ENCODE results near the gene C3orf52.

Gene C3orf52

DNA sequence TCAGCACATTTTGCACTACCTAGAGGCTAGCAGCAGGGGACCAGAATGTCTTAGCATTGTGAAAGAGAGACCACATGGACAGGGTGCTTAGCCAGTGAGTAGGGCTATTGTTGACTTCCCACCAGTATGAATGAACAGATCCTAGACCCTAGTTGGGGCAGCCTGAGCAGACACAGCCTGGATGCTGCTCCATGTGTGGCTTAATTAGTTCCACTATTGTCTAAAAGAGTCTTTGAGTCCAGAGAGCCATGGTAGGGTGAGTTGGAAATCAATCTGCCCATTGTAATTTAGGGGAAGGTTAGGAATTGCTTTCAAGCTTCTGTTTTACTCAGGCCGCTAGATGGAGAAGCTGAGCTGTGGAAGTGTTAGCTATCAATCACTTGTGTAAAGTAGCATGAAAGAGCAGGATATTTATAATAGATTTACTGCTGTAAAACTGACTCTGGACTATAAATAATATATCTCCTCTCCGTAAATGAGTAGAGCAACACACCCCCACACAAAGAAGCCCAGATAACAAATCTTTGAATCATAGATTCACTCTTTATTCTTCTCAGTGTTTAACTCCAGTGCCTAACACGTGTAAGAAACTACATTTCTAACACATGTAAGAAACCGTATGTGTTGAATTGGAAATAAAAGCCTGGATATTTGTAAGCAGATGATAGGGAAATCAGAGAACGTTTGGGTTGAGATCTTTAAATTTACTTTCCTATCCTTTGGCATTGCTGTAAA is 50.9 kb downstream of the C3orf52 start:
- no peak for DNase-seq (ENCODE audit: low read depth)

DNA sequence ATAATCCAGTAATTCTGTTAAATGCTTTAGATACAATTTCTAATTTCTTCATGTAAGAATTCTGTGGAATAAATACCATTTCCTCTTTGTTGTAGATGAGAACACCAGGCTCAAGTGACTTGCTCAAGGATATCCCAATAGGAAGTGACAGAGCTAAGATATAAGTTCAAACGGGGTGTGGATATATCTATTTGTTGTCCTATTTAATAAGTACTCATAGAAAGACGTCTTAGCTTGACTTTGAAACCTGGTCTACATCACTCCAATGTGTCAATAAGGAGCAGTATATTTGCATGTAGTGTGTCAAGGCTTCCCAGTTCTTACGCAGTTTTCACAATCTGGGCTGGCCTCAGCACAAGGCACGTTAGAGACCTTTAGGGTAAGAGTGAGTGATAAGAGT is 51.6 kb downstream of the C3orf52 start:
- DNase-seq (ENCODE audit: low read depth): no peak

DNA sequence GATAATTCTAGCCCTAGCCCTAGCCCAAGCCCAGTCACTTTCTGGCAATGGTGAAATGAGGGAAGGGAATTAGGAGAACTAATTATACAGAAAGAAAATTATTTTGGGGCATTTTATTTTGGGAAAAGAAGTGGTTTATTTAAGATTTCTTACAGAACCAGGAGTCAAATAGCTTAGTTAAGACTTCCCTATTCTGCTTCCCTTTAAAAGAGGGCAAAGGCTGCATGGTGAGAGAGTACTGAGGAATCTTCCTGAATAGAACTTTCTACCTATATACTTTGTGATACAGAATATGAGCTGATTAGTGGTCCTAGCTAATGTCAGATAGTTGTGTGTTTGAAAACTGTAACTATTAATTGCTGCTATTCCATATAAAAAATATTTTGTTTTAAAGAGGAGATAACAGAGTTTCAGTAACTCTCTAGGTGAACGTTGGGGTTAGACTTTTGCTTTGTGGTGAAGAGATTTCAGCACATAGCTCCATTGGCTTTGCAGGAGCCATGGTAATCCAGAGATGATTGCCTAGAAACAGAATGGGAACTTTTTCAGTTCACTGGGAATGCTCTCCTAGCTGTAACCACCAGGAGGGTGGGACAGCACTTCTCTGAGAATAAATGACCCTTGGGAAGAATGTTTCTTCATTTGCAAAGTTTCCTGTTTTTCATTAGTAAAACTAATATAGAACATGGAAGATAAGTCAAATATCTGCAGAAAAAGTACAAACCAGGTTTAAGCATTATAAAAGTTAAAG is 52.2 kb downstream of the C3orf52 start:
- DNase-seq (ENCODE audit: low read depth): no peak

DNA sequence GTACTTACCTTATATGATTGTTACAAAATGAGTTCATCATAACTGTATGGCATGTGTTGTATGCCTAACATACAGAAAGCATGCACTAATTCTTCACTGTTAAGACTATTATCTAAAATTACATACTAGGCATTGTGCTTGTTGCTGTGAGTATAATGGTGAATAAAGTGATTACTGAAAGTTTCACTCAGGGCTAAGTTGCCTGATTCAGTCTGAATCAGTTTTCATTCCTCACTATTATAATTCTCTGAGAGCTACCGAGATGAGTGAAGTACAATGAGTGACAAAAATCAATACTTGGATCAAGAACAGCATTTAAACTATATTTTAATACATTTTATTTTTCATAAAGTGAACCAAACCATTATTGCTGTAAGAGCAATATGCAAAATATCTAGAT is 54.4 kb downstream of the C3orf52 start:
- DNase-seq (ENCODE audit: low read depth): no peak

DNA sequence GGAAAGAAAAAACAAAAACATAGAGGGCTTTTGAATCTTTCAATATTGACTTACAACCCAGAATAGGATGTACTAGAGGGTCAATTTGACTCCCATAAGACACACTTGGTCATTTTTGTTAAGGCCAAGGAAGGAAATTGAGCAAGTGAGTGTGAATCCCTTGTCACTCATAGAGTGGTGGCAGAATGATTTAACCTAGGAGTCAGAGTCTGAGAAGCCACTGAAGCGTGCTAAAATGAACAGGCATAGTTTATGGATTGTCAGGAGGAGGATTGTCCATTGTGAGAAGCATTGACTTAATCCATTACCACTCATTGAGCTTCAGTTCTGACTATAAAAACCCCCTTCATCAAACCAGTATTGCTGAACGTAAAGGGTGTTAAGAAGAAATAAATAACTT is 55.1 kb downstream of the C3orf52 start:
- DNase-seq (ENCODE audit: low read depth): no peak

DNA sequence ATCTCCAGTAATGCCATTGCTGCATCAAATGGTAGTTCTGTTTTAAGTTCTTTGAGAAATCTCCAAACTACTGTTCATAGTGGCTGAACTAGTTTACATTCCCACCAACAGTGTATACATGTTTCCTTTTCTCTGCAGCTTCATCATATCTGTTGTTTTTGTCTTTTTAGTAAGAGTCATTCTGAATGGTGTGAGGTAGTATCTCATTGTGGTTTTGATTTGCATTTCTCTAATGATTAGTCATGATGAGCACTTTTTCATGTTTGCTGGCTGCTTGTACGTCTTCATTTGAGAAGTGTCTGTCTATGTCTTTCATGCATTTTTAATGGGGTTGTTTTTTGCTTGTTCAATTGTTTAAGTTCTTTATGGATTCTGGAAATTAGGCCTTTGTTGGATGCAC is 57.1 kb downstream of the C3orf52 start:
- DNase-seq (ENCODE audit: low read depth): no peak

DNA sequence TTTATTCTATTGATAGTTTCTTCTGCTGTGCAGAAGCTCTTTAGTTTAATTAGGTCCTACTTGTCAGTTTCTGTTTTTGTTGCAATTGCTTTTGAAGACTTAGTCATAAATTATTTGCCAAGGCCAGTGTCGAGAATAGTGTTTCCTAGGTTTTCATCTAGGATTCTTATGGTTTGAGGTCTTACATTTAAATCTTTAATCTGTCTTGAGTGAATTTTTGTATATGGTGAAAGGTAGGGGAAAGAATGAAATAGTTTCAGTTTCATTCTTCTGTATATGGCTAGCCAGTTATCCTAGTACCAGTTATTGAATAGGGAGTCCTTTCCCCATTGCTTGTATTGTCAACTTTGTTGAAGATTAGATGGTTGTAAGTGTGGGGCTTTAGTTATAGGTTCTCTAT is 57.5 kb downstream of the C3orf52 start:
- DNase-seq (ENCODE audit: low read depth): no peak

DNA sequence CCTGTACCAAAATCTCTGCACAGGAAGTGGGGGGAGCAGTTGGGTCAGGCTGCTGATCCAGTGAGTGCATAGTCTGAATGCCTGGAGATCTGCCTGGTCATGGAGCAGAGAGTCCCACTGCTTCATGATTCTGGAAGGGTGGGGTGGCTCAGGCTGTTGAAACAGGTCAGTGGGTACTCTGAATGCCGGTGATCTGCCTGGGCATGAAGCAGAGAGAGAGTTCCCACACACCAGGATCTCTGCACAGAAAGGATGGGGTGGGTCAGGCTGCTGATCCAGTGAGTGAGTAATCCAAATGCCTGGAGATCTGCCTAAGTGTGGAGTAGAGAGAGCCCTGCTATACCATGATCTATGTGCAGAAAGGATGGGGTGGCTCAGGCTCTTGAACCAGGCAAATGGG is 62.9 kb downstream of the C3orf52 start:
- DNase-seq (ENCODE audit: low read depth): no peak

DNA sequence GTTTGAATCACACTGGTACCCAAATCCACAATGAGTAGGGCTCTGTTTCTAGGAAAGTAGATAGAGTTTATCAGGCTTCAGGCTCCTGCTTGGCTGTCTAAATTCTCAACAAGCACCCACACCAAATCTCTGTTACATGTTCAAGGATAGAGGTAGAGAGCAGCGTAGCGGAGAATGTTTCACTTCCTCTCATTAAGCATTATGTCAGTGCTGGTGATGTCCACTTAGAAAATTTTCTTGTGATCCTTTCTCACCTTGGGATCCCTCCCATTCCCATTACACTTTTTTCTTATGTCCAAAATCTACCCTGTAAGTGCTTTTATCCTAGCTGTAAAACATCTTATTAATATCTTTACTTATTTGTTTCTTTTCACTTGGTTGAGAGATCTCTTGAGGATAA is 81.6 kb downstream of the C3orf52 start:
- no peak for DNase-seq (ENCODE audit: low read depth)

Measured in activated T-cell treated with anti-CD3 and anti-CD28 coated beads for 1 hour (primary cell).